Measurements from ENCODE around the gene CELF2. TPM values are rescaled to one million over a fixed set of nuclear protein-coding genes. Genes with fewer than 3 reads are reported as not detected.

Gene CELF2
- total RNA-seq, 1 experiment from 2014 or later, result 28.7 TPM

DNA sequence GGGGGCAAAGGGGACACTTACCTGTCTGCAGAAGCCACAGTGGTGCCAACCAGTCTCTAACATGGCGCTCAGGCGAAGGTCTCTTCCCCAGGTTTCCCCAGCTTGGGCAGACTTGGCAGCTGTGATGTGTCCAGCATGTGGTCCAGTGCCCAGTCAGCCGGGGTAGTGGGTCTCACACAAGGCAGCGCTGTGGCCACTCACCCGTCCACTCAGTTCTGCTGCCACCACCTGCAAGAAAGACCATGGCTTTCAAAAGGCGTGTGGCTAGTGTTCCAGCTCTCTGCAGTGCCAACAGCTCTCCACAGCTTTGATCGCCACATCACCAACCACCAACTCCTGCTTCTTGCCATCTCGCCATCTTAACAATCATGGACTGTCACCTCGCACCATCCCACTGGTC lies 334.1 kb downstream of the CELF2 start:
- H3K9me3 ChIP-seq (ENCODE audit: control insufficient read depth, low read depth, low read length), result no peaks in the 10 kb centered on the region
- H2AK5ac ChIP-seq (ENCODE audit: insufficient read length, low read length), result no peak overlapping the region
- WGBS (ENCODE audit: extremely low coverage, insufficient read length, low lambda C conversion rate), result no CpG with 5 or more reads among the region's 9 CpGs
- no peaks in the 10 kb centered on the region for H3K23me2 ChIP-seq (ENCODE audit: insufficient read length, low read depth, low read length, poor library complexity, severe bottlenecking)
- TF ChIP-seq, protein P1, sequence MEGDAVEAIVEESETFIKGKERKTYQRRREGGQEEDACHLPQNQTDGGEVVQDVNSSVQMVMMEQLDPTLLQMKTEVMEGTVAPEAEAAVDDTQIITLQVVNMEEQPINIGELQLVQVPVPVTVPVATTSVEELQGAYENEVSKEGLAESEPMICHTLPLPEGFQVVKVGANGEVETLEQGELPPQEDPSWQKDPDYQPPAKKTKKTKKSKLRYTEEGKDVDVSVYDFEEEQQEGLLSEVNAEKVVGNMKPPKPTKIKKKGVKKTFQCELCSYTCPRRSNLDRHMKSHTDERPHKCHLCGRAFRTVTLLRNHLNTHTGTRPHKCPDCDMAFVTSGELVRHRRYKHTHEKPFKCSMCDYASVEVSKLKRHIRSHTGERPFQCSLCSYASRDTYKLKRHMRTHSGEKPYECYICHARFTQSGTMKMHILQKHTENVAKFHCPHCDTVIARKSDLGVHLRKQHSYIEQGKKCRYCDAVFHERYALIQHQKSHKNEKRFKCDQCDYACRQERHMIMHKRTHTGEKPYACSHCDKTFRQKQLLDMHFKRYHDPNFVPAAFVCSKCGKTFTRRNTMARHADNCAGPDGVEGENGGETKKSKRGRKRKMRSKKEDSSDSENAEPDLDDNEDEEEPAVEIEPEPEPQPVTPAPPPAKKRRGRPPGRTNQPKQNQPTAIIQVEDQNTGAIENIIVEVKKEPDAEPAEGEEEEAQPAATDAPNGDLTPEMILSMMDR (conservative IDR thresholded peaks at IDR 0.05), result no peak
- no peak overlapping the region for H3K4me3 Mint-ChIP-seq
- H3K14ac ChIP-seq (ENCODE audit: insufficient read depth, low read length), result no peak overlapping the region
- no peak overlapping the region for H3K4ac ChIP-seq (ENCODE audit: low read depth, low read length)
- H3K56ac ChIP-seq (ENCODE audit: insufficient read length, low read depth, low read length), result no peak overlapping the region
- no peak for DNase-seq
- no peak overlapping the region for H3K18ac ChIP-seq (ENCODE audit: insufficient read length, low read depth, low read length)
- no peaks in the 10 kb centered on the region for H3K4me1 Mint-ChIP-seq
- no peak overlapping the region for H2AFZ ChIP-seq (ENCODE audit: low read length)
- no peak overlapping the region for H2BK5ac ChIP-seq (ENCODE audit: insufficient read length, low read length)
- H3K4me2 ChIP-seq (ENCODE audit: insufficient read depth, insufficient read length, low read length), result no peak overlapping the region
- no peak overlapping the region for H3K9ac ChIP-seq (ENCODE audit: extremely low read depth, insufficient read length, low read length)
- no peak overlapping the region for H4K8ac ChIP-seq (replicated peaks; ENCODE audit: insufficient read length, low read depth, low read length)
- H3K4me1 ChIP-seq (ENCODE audit: insufficient read depth, low read length), result no peaks in the 10 kb centered on the region
- H3K23ac ChIP-seq (ENCODE audit: insufficient read length, low read depth, low read length), result no peak overlapping the region
- peaks cover 2 to 16% (median 6%) of the 10 kb centered on the region in 3 experiments; a peak in 5 of 7 replicates for H3K36me3 Mint-ChIP-seq (ENCODE audit: insufficient read depth in 1 of 3, low read depth in 3 of 3)
- H4K91ac ChIP-seq (ENCODE audit: insufficient read length, low read depth, low read length), result no peak overlapping the region
- no peak overlapping the region for H2BK15ac ChIP-seq (ENCODE audit: low read depth, low read length)
- no peak overlapping the region for H2BK12ac ChIP-seq (ENCODE audit: insufficient read length, low read depth, low read length)
- no peak overlapping the region for H2BK20ac ChIP-seq (ENCODE audit: low read depth, low read length, poor library complexity, severe bottlenecking)
- no peaks in the 10 kb centered on the region for H3K79me1 ChIP-seq (ENCODE audit: insufficient read depth, low read depth, low read length, poor library complexity, severe bottlenecking)
- H4K20me1 ChIP-seq (ENCODE audit: control insufficient read depth, insufficient read depth, insufficient read length), result no peaks in the 10 kb centered on the region
- no peak overlapping the region for H4K5ac ChIP-seq (ENCODE audit: insufficient read length, low read depth, low read length)
- H3K27ac Mint-ChIP-seq, result no peak overlapping the region
- H3K9me3 Mint-ChIP-seq, result peaks cover 25% of the 10 kb centered on the region in 2 experiments
- H3T11ph ChIP-seq (ENCODE audit: low read length), result no peak overlapping the region
- H3K27me3 Mint-ChIP-seq (ENCODE audit: low read depth), result peaks cover 2% of the 10 kb centered on the region; the same call in 1 of the 2 replicates
- H3K27me3 ChIP-seq (ENCODE audit: insufficient read depth, low read length), result no peaks in the 10 kb centered on the region
- no peaks in the 10 kb centered on the region for H3K79me2 ChIP-seq (ENCODE audit: insufficient read depth, low read length)
- H3K27ac ChIP-seq (ENCODE audit: insufficient read length, low read depth, low read length), result no peak overlapping the region
- no peak overlapping the region for H2BK120ac ChIP-seq (ENCODE audit: low read depth, low read length, poor library complexity, severe bottlenecking)
